ENCODE data around the gene PSMG3.

DNA sequence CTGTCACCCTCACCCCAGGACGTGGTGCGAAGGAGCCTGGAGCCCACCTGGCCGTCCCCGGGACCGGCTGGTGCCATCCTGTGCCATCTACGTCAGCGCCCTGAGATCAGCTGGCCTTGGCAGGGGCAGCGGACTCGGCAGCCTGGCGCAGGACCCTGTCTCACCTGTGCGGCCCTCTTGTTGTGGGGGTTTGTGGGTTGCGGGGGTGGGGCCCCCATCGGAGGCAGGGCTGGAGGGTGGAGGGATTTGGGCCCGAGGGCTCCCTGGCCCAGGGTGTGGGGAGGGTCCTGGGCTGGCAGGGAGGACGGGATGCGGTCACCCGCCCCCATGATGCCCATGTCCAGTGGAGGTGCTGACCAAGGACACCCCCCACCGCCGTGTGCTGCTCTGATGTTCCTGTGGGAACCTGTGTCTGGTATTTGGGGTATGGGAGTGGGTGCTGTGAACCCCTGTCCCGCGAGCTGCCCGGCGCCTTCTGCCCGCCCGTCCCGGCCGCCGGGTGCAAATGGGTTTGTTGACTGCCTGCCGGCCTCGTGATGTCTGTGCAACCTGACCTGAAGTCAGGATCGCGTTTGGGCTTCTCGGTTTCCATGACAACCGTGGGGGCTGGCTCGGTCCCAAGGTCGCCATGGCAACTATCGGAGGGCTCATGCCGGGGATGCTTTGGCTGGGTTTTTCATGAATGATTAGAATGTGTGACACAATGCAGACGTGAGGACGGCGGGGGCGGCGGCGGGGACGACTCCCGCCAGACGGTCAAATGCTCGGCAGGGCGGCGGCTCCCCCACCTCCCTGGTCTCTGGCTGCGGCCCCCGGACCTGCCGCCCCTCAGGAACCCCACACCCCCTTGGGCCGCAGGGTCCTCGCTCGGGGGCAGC, 32.1 kb downstream of the PSMG3 start:
- TF ChIP-seq, protein P1, sequence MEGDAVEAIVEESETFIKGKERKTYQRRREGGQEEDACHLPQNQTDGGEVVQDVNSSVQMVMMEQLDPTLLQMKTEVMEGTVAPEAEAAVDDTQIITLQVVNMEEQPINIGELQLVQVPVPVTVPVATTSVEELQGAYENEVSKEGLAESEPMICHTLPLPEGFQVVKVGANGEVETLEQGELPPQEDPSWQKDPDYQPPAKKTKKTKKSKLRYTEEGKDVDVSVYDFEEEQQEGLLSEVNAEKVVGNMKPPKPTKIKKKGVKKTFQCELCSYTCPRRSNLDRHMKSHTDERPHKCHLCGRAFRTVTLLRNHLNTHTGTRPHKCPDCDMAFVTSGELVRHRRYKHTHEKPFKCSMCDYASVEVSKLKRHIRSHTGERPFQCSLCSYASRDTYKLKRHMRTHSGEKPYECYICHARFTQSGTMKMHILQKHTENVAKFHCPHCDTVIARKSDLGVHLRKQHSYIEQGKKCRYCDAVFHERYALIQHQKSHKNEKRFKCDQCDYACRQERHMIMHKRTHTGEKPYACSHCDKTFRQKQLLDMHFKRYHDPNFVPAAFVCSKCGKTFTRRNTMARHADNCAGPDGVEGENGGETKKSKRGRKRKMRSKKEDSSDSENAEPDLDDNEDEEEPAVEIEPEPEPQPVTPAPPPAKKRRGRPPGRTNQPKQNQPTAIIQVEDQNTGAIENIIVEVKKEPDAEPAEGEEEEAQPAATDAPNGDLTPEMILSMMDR (IDR thresholded peaks at IDR 0.05), result no peak
- TF ChIP-seq POLR2A (IDR thresholded peaks at IDR 0.05), result no peak

Data from Peyer's patch (tissue), 4 donors.